ENCODE results near the gene RGS6. TPM values are rescaled to one million over a fixed set of nuclear protein-coding genes. Genes with fewer than 3 reads are reported as not detected.

The RGS6 gene
- total RNA-seq, 1 donor from 2014 or later: 4.9 TPM

GRCh38 chr14:72539661-72540315 lies 607.6 kb downstream of the RGS6 start:
- FAIRE-seq (no peak), DNase-seq (ENCODE audit: low spot score in 2 of 2) (no peak)

GRCh38 chr14:72540836-72541235 lies 608.6 kb downstream of the RGS6 start:
- FAIRE-seq (no peak), DNase-seq (ENCODE audit: low spot score in 2 of 2) (no peak)

- no peak for DNase-seq (ENCODE audit: low spot score in 2 of 2)
- no peak for FAIRE-seq
These were observed 609.3 kb downstream of the RGS6 start for GRCh38 chr14:72541546-72541945.

- DNase-seq (ENCODE audit: low spot score in 2 of 2): no peak
- no peak for FAIRE-seq
These were observed 611.1 kb downstream of the RGS6 start for GRCh38 chr14:72543341-72543740.

GRCh38 chr14:72544615-72545387 lies 612.6 kb downstream of the RGS6 start:
- FAIRE-seq: no peak
- no peak for DNase-seq (ENCODE audit: low spot score in 2 of 2)

- no peak for FAIRE-seq
- no peak for DNase-seq (ENCODE audit: low spot score in 2 of 2)
These were observed 613.4 kb downstream of the RGS6 start for GRCh38 chr14:72545411-72546311.

- FAIRE-seq (no peak), DNase-seq (ENCODE audit: low spot score in 2 of 2) (no peak)
These were observed 614.3 kb downstream of the RGS6 start for GRCh38 chr14:72546344-72547016.

GRCh38 chr14:72547999-72548398 lies 615.8 kb downstream of the RGS6 start:
- DNase-seq (ENCODE audit: low spot score in 2 of 2) (no peak), FAIRE-seq (no peak)

GRCh38 chr14:72549026-72549425 lies 616.8 kb downstream of the RGS6 start:
- DNase-seq (ENCODE audit: low spot score in 2 of 2) (no peak), FAIRE-seq (no peak)

GRCh38 chr14:72549854-72550253 lies 617.6 kb downstream of the RGS6 start:
- DNase-seq (ENCODE audit: low spot score in 2 of 2) (no peak), FAIRE-seq (no peak)

- FAIRE-seq (no peak), DNase-seq (ENCODE audit: low spot score in 2 of 2) (no peak)
These were observed 618.3 kb downstream of the RGS6 start for GRCh38 chr14:72550513-72550912.

- FAIRE-seq: no peak
- DNase-seq (ENCODE audit: low spot score in 2 of 2): no peak
These were observed 620.0 kb downstream of the RGS6 start for GRCh38 chr14:72552236-72552635.

- no peak for DNase-seq (ENCODE audit: low spot score in 2 of 2)
- no peak for FAIRE-seq
These were observed 620.9 kb downstream of the RGS6 start for GRCh38 chr14:72553161-72553560.

- DNase-seq (ENCODE audit: low spot score in 2 of 2) (no peak), FAIRE-seq (no peak)
These were observed 621.4 kb downstream of the RGS6 start for GRCh38 chr14:72553656-72554055.

GRCh38 chr14:72554401-72554800 lies 622.2 kb downstream of the RGS6 start:
- FAIRE-seq (no peak), DNase-seq (ENCODE audit: low spot score in 2 of 2) (no peak)

GRCh38 chr14:72554994-72555608 lies 622.9 kb downstream of the RGS6 start:
- FAIRE-seq (no peak), DNase-seq (ENCODE audit: low spot score in 2 of 2) (no peak)

GRCh38 chr14:72555609-72556000 lies 623.4 kb downstream of the RGS6 start:
- DNase-seq (ENCODE audit: low spot score in 2 of 2): no peak
- no peak for FAIRE-seq

- FAIRE-seq (no peak), DNase-seq (ENCODE audit: low spot score in 2 of 2) (no peak)
These were observed 625.4 kb downstream of the RGS6 start for GRCh38 chr14:72557671-72558070.

- no peak for FAIRE-seq
- peak in 1 of 2 donors; percentile 27 for DNase-seq (ENCODE audit: low spot score in 2 of 2)
These were observed 626.5 kb downstream of the RGS6 start for GRCh38 chr14:72558721-72559120.

- FAIRE-seq: no peak
- DNase-seq (ENCODE audit: low spot score in 2 of 2): no peak
These were observed 627.0 kb downstream of the RGS6 start for GRCh38 chr14:72559202-72559601.
